NB4 (cell line): ENCODE data around the gene ENDOU.
"Not testable (repeated sequence)": the region's sequence is repeated elsewhere in the genome, so short reads cannot be mapped to it uniquely, and the experiment has no call there.

ENCODE experiments used
- CTCF ChIP-seq: IDR thresholded peaks from one replicate; pipeline ENCODE4 v1.5.1; 2012; ENCODE audit warnings: low read depth, low read length
- POLR2A ChIP-seq: IDR thresholded peaks from 2 replicates; pipeline ENCODE4 v1.6.1; 2011; ENCODE audit warnings: mild to moderate bottlenecking; ENCODE audit not compliant: insufficient read length; ENCODE audit errors: extremely low read depth
- TF ChIP-seq, protein P1 (sequence below): IDR thresholded peaks from 2 replicates; pipeline ENCODE4 v1.6.1; 2011; ENCODE audit warnings: low read depth, low read length

DNA sequence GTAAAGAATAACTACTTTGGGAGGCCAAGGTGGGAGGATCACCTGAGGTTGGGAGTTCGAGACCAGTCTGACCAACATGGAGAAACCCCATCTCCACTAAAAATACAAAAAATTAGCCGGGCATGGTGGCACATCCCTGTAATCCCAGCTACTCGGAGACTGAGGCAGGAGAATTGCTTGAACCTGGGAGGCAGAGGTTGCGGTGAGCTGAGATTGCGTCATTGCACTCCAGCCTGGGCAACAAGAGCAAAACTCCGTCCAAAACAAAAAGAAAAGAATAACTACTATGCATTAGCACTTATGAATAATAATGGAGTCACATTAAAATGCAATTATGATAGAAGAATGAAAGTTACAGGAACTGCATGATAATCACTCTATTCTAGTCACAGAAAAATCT is 57.4 kb downstream of the ENDOU start:
- TF ChIP-seq, protein P1, sequence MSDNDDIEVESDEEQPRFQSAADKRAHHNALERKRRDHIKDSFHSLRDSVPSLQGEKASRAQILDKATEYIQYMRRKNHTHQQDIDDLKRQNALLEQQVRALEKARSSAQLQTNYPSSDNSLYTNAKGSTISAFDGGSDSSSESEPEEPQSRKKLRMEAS: not testable (repeated sequence)
- not testable (repeated sequence) for TF ChIP-seq POLR2A, CTCF
